HepG2 (cell line): ENCODE results near the gene MRPL51. TPM values are rescaled to one million over a fixed set of nuclear protein-coding genes. Genes with fewer than 3 reads are reported as not detected.
"Not testable (repeated sequence)": the region's sequence is repeated elsewhere in the genome, so short reads cannot be mapped to it uniquely, and the experiment has no call there.

Experiments
- ATAC-seq: fragments of 200-7000 bp; cut with Tn5 transposase; 3 replicates; pipeline ENCODE4 v1.9.1; 2020; ENCODE audit warnings: mild to moderate bottlenecking, moderate library complexity
- BruUV-seq: library from RNA; stranded (reverse); fragments of 400-500 nt; replicated peaks from 2 replicates; lab custom pipeline; 2021; lab: Mats Ljungman, UMichigan
- CTCF ChIA-PET: fragments of 300-600 bp; formaldehyde crosslinking; extraction: SDS; loops from one replicate; lab custom pipeline; 2021; ENCODE audit warnings: low total read pairs, inconsistent platforms, low intra/inter-chr PET ratio; lab: Yijun Ruan, JAX
- POLR2A ChIA-PET: fragments of 350-600 bp; sonication (Branson Sonifier 250); formaldehyde crosslinking; loops from one replicate; lab custom pipeline; 2020; ENCODE audit warnings: antibody characterized with exemption, inconsistent platforms; lab: Yijun Ruan, JAX
- DNase-seq: peaks from one replicate; pipeline ENCODE4 v3.0.0-alpha.2; 2015; ENCODE audit warnings: low spot score
- FAIRE-seq: peaks from 3 replicates; lab custom pipeline; 2011; peaks lifted over from hg19 to GRCh38; lab: Jason Lieb, UNC
- H2AFZ ChIP-seq: one replicate; pipeline ENCODE4 v1.6.1; 2011; ENCODE audit warnings: low read length, inconsistent platforms
- H3K27ac ChIP-seq: fragments of 300-600 bp; 3 replicates; pipeline ENCODE4 v1.8.0; 2011; ENCODE audit warnings: mixed run types, mild to moderate bottlenecking, mixed read lengths, low read length, inconsistent platforms; ENCODE audit not compliant: insufficient read depth; ENCODE audit errors: extremely low read length
- H3K27me3 ChIP-seq, 2 experiments: fragments of 200-600 bp in 1 of 2; 2 replicates in 1 of 2; 3 replicates in 1 of 2; pipeline versions ENCODE4 v1.6.0 to v1.8.0; 2011; ENCODE audit warnings: low read length in 2 of 2, mild to moderate bottlenecking in 2 of 2, moderate library complexity in 2 of 2, inconsistent platforms in 1 of 2; ENCODE audit not compliant: insufficient read depth in 2 of 2, control insufficient read depth in 1 of 2
- H3K36me3 ChIP-seq, 2 experiments: fragments of 200-600 bp in 1 of 2; replicated peaks in 1 of 2; 2 replicates in 1 of 2; 3 replicates in 1 of 2; pipeline versions ENCODE4 v1.5.1 to v1.8.0; 2011; ENCODE audit warnings: low read length in 2 of 2, inconsistent platforms in 1 of 2; ENCODE audit not compliant: insufficient read depth in 2 of 2, control insufficient read depth in 1 of 2
- H3K4me1 ChIP-seq: 2 replicates; pipeline ENCODE4 v1.5.1; 2012; ENCODE audit warnings: low read length, inconsistent platforms; ENCODE audit not compliant: insufficient read depth
- H3K4me2 ChIP-seq: 2 replicates; pipeline ENCODE4 v1.6.0; 2011; ENCODE audit warnings: low read depth, low read length, inconsistent platforms
- H3K4me3 ChIP-seq, 3 experiments: fragments of 200-600 bp in 1 of 3; sonication (generic), shearing (Covaris generic) in 1 of 3; replicated peaks in 1 of 3; 2 replicates each; pipeline ENCODE4 v1.5.1; 2011 to 2016; ENCODE audit warnings: low read length in 3 of 3, inconsistent platforms in 2 of 3, low read depth in 2 of 3, mild to moderate bottlenecking in 2 of 3, control low read depth in 1 of 3, mixed read lengths in 1 of 3; ENCODE audit not compliant: insufficient read depth in 1 of 3
- H3K79me2 ChIP-seq: one replicate; pipeline ENCODE4 v1.6.1; 2011; ENCODE audit warnings: low read length, inconsistent platforms; ENCODE audit not compliant: insufficient read depth
- H3K9ac ChIP-seq: 2 replicates; pipeline ENCODE4 v1.6.0; 2011; ENCODE audit warnings: mild to moderate bottlenecking, low read depth, low read length, inconsistent platforms; ENCODE audit not compliant: insufficient read depth
- H3K9me3 ChIP-seq: 2 replicates; pipeline ENCODE4 v1.5.1; 2012; ENCODE audit warnings: mild to moderate bottlenecking, low read length
- H4K20me1 ChIP-seq: 2 replicates; pipeline ENCODE4 v1.6.0; 2011; ENCODE audit warnings: inconsistent platforms, mild to moderate bottlenecking, low read length, moderate library complexity; ENCODE audit not compliant: insufficient read depth
- DZIP1 ChIP-seq: sonication (generic); formaldehyde crosslinking; IDR thresholded peaks from 2 replicates; pipeline ENCODE4 v1.5.0; 2020; ENCODE audit warnings: mild to moderate bottlenecking, missing genetic modification reagents
- ZNF280D ChIP-seq: sonication (generic); formaldehyde crosslinking; IDR thresholded peaks from 2 replicates; pipeline ENCODE4 v1.5.1; 2020; ENCODE audit warnings: mild to moderate bottlenecking, missing genetic modification reagents
- WGBS: methylation state at CpG from one replicate; pipeline ENCODE4 v1.1.6; 2017; ENCODE audit warnings: low lambda C conversion rate; 5-methylcytosine and 5-hydroxymethylcytosine counted together
- in situ Hi-C: cut with HindIII; loops from 2 replicates; pipeline ENCODE4 v1.10.0; 2017; ENCODE audit warnings: low pct_unique_long_range_greater_than_20kb; ENCODE audit not compliant: extremely low pct_ligation_motif_present
- intact Hi-C: fragments of 100-400 bp; cut with micrococcal nuclease; formaldehyde crosslinking; loops from one replicate; pipeline ENCODE4 v1.10.0; 2022; ENCODE audit not compliant: unreplicated experiment
- polyA plus RNA-seq, 8 experiments: library from polyadenylated mRNA; depleted of rRNA in 3 of 8; stranded (reverse) in 7 of 8; unstranded in 1 of 8; fragments of >200 nt; fragmentation: Illumina TruSeq in 4 of 8; extraction: Trizol in 4 of 8; gene quantifications; 2 replicates each; pipeline versions ENCODE4 v1.2.1 to v1.2.3, GENCODE V29; 2011 to 2016; ENCODE audit warnings: low read depth in 4 of 8, missing spikeins in 1 of 8, mixed read lengths in 1 of 8; ENCODE audit not compliant: insufficient read depth in 1 of 8
- total RNA-seq, 5 experiments: library from RNA; depleted of rRNA; stranded (reverse); fragments of >200 nt; fragmentation: Illumina TruSeq; extraction: Trizol; gene quantifications; 2 replicates each; pipeline ENCODE4 v1.2.3, GENCODE V29; 2016; ENCODE audit warnings: low read depth in 1 of 5

Gene MRPL51
- total and polyA plus RNA-seq, 2 of the 13 experiments (the other 11 are each of a cell fraction or from before 2014, with no cell fraction given), result 64.8 to 278 TPM

DNA sequence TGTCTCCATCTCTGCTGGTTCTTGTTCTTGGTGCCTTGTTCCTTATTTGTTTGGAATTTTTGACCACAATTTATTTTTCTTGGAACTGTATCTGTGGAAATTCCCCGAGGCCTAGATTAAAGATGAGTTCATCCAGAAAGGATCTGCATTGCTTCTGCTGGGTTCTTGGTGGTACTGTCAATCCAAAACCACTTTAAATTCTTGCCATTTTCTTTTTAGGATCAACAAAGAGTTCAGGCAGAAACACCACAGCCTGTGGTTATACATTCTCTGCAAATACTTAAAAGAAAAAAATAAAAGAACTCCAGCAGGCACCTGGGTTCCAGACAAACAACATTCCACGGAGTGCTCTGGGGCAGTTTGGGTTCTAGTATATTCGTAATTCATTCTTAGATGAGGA, 16.6 kb downstream of the MRPL51 start (continued):
- TF ChIP-seq DZIP1 (CRISPR knock-in tag) (no peak), ZNF280D (CRISPR knock-in tag) (no peak)
- TF ChIP-seq, all 625 proteins: peak for 0

- POLR2A ChIA-PET, H2AFZ ChIP-seq, H3K4me2 ChIP-seq, H3K36me3 ChIP-seq, H3K4me3 ChIP-seq, BruUV-seq, DNase-seq, H3K9me3 ChIP-seq, H3K9ac ChIP-seq, H3K27ac ChIP-seq, H3K79me2 ChIP-seq, FAIRE-seq, ATAC-seq, H4K20me1 ChIP-seq, CTCF ChIA-PET, in situ Hi-C loops: not testable (repeated sequence)
- peaks cover 27% of the 10 kb centered on the region for H3K4me1 ChIP-seq
- 49% methylated on average over 6 of the region's 48 CpGs for WGBS
- intact Hi-C loops, result loop anchor here (10.0 kb wide), 1 partner anchor 59 kb away; the partner anchor contains the start of gene GAPDH
- H3K27me3 ChIP-seq, result peaks cover 1 to 19% of the 10 kb centered on the region in 2 experiments; a peak in 2 of 5 replicates
These were observed 17.7 kb downstream of the MRPL51 start for GRCh38 chr12:6475233-6475975.
